ENCODE measurements around the gene CNTNAP5. TPM values are rescaled to one million over a fixed set of nuclear protein-coding genes. Genes with fewer than 3 reads are reported as not detected.

The CNTNAP5 gene
- total RNA-seq, 1 experiment from 2014 or later, result 0.48 TPM

DNA sequence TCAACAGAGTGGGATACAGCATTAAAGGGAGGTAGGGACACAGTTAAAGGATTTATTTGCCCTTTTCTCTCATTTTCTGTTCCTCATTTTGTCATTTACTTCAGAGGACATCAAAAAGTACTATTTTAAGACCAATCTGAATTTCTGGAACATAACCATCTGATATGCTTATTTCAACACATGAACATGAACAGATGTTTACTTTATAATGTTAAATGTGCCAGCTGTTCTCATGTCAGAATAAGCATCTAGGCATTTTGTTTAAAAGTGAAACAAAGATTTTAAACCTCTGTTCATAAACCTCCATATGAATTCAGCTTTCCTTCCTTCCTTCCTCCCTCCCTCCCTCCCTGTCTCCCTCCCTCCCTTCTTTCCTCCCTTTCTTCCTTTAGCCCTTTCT, 677.7 kb downstream of the CNTNAP5 start:
- Histone ChIP-seq H2BK5ac (ENCODE audit: insufficient read length, low read length) (no peak overlapping the region), H3K4me1 (ENCODE audit: insufficient read depth, low read length) (peaks cover 7% of the 10 kb centered on the region; the same call in 1 of the 2 replicates), H3T11ph (ENCODE audit: low read length) (no peak overlapping the region), H3K14ac (ENCODE audit: insufficient read depth, low read length) (no peak overlapping the region), H3K27me3 (ENCODE audit: insufficient read depth, low read length) (no peaks in the 10 kb centered on the region), H3K79me1 (ENCODE audit: insufficient read depth, low read depth, low read length, poor library complexity, severe bottlenecking) (no peaks in the 10 kb centered on the region), H2AFZ (ENCODE audit: low read length) (no peak overlapping the region), H2AK5ac (ENCODE audit: insufficient read length, low read length) (no peak overlapping the region), H2BK12ac (ENCODE audit: insufficient read length, low read depth, low read length) (no peak overlapping the region), H3K56ac (ENCODE audit: insufficient read length, low read depth, low read length) (no peak overlapping the region), H2BK20ac (ENCODE audit: low read depth, low read length, poor library complexity, severe bottlenecking) (no peak overlapping the region), H4K20me1 (ENCODE audit: control insufficient read depth, insufficient read depth, insufficient read length) (no peaks in the 10 kb centered on the region), H3K27ac (ENCODE audit: insufficient read length, low read depth, low read length) (no peak overlapping the region), H3K23me2 (ENCODE audit: insufficient read length, low read depth, low read length, poor library complexity, severe bottlenecking) (no peaks in the 10 kb centered on the region), H3K9ac (ENCODE audit: extremely low read depth, insufficient read length, low read length) (no peak overlapping the region), H2BK120ac (ENCODE audit: low read depth, low read length, poor library complexity, severe bottlenecking) (no peak overlapping the region), H3K18ac (ENCODE audit: insufficient read length, low read depth, low read length) (no peak overlapping the region), H3K9me3 (ENCODE audit: control insufficient read depth, low read depth, low read length) (no peaks in the 10 kb centered on the region), H4K8ac (replicated peaks; ENCODE audit: insufficient read length, low read depth, low read length) (no peak overlapping the region), H3K4ac (ENCODE audit: low read depth, low read length) (no peak overlapping the region), H4K91ac (ENCODE audit: insufficient read length, low read depth, low read length) (no peak overlapping the region), H4K5ac (ENCODE audit: insufficient read length, low read depth, low read length) (no peak overlapping the region), H3K4me2 (ENCODE audit: insufficient read depth, insufficient read length, low read length) (no peak overlapping the region), H2BK15ac (ENCODE audit: low read depth, low read length) (no peak overlapping the region), H3K23ac (ENCODE audit: insufficient read length, low read depth, low read length) (no peak overlapping the region), H3K79me2 (ENCODE audit: insufficient read depth, low read length) (no peaks in the 10 kb centered on the region)
- Mint-ChIP-seq H3K4me1 (peaks cover 7 to 13% of the 10 kb centered on the region in 2 experiments; a peak in 3 of 4 replicates), H3K36me3 (ENCODE audit: insufficient read depth in 1 of 3, low read depth in 3 of 3) (no peaks in the 10 kb centered on the region), H3K4me3 (no peak overlapping the region), H3K9me3 (peaks cover 0 to 3% of the 10 kb centered on the region in 2 experiments; a peak in 1 of 5 replicates), H3K27me3 (ENCODE audit: low read depth) (no peaks in the 10 kb centered on the region), H3K27ac (no peak overlapping the region)
- no peak for DNase-seq
- TF ChIP-seq, protein P1, sequence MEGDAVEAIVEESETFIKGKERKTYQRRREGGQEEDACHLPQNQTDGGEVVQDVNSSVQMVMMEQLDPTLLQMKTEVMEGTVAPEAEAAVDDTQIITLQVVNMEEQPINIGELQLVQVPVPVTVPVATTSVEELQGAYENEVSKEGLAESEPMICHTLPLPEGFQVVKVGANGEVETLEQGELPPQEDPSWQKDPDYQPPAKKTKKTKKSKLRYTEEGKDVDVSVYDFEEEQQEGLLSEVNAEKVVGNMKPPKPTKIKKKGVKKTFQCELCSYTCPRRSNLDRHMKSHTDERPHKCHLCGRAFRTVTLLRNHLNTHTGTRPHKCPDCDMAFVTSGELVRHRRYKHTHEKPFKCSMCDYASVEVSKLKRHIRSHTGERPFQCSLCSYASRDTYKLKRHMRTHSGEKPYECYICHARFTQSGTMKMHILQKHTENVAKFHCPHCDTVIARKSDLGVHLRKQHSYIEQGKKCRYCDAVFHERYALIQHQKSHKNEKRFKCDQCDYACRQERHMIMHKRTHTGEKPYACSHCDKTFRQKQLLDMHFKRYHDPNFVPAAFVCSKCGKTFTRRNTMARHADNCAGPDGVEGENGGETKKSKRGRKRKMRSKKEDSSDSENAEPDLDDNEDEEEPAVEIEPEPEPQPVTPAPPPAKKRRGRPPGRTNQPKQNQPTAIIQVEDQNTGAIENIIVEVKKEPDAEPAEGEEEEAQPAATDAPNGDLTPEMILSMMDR (conservative IDR thresholded peaks at IDR 0.05), result no peak
